A549 (cell line): ENCODE measurements around the gene TMEM86B. TPM values are rescaled to one million over a fixed set of nuclear protein-coding genes. Genes with fewer than 3 reads are reported as not detected.

Source experiments
- ATAC-seq, 2 experiments: fragments of 200-7000 bp in 1 of 2; fragments of >200 bp in 1 of 2; cut with Nextera tagmentation in 1 of 2; cut with Tn5 transposase in 1 of 2; 3 replicates each; pipeline versions ENCODE4 v1.8.0 to v1.9.1; 2018 to 2020; ENCODE audit warnings: mild to moderate bottlenecking in 1 of 2, moderate library complexity in 1 of 2
- CTCF ChIA-PET: fragments of 300-600 bp; sonication (Branson Sonifier 250); formaldehyde crosslinking; extraction: SDS; loops from one replicate; lab custom pipeline; 2021; ENCODE audit warnings: antibody characterized with exemption, inconsistent platforms; lab: Yijun Ruan, JAX
- POLR2A ChIA-PET: fragments of 350-600 bp; formaldehyde crosslinking; extraction: SDS; loops from one replicate; lab custom pipeline; 2021; ENCODE audit warnings: antibody characterized with exemption, inconsistent platforms; lab: Yijun Ruan, JAX
- DNase-seq, 2 experiments: peaks; one replicate each; pipeline versions ENCODE4 v3.0.0 to v3.0.0-alpha.2; 2011 to 2016; ENCODE audit warnings: low read depth in 1 of 2, low spot score in 1 of 2
- FAIRE-seq: peaks from 2 replicates; lab custom pipeline; 2011; peaks lifted over from hg19 to GRCh38; lab: Jason Lieb, UNC
- H3K27ac ChIP-seq, 2 experiments: fragments of >200 bp; sonication (Bioruptor Twin); formaldehyde crosslinking; 3 replicates each; pipeline ENCODE4 v1.5.1; 2016 to 2017
- H3K4me1 ChIP-seq: fragments of >200 bp; sonication (Bioruptor Twin); formaldehyde crosslinking; 3 replicates; pipeline ENCODE4 v1.6.1; 2016
- H3K4me2 ChIP-seq: fragments of >200 bp; sonication (Bioruptor Twin); formaldehyde crosslinking; 3 replicates; pipeline ENCODE4 v1.6.1; 2016
- H3K4me3 ChIP-seq: fragments of >200 bp; sonication (Bioruptor Twin); formaldehyde crosslinking; 3 replicates; pipeline ENCODE4 v1.5.1; 2016
- H3K9me3 ChIP-seq: fragments of >200 bp; sonication (Bioruptor Twin); formaldehyde crosslinking; 3 replicates; pipeline ENCODE4 v1.6.1; 2016
- ATOH8 ChIP-seq: fragments of 250-450 bp; sonication (Bioruptor Pico); IDR thresholded peaks from 2 replicates; pipeline ENCODE4 v1.5.0; 2020; ENCODE audit warnings: low read depth, mild to moderate bottlenecking, moderate library complexity
- BCL3 ChIP-seq: fragments of >200 bp; sonication (Bioruptor Twin); formaldehyde crosslinking; IDR thresholded peaks from 3 replicates; pipeline ENCODE4 v1.6.1; 2016
- CBX8 ChIP-seq: fragments of 200-600 bp; sonication (generic); IDR thresholded peaks from 2 replicates; pipeline ENCODE4 v1.6.1; 2016
- EHMT2 ChIP-seq: fragments of 200-600 bp; sonication (generic); IDR thresholded peaks from 2 replicates; pipeline ENCODE4 v1.6.1; 2016; ENCODE audit warnings: antibody characterized with exemption, low read depth, mild to moderate bottlenecking, moderate library complexity
- ELK1 ChIP-seq: fragments of 150-350 bp; IDR thresholded peaks from 2 replicates; pipeline ENCODE4 v1.6.1; 2014; ENCODE audit warnings: low read depth, mild to moderate bottlenecking, low read length
- ESRRA ChIP-seq: fragments of 150-350 bp; IDR thresholded peaks from 2 replicates; pipeline ENCODE4 v1.6.1; 2014; ENCODE audit warnings: mild to moderate bottlenecking, low read length, borderline replicate concordance
- FOSL2 ChIP-seq, 2 experiments: fragments of 450-650 bp in 1 of 2; fragments of >200 bp in 1 of 2; sonication (Bioruptor Twin) in 1 of 2; formaldehyde crosslinking; IDR thresholded peaks; 2 replicates each; pipeline versions ENCODE4 v1.5.0 to v1.6.1; 2016 to 2020; ENCODE audit warnings: mild to moderate bottlenecking in 1 of 2, moderate library complexity in 1 of 2
- FOXS1 ChIP-seq: fragments of 250-450 bp; sonication (Bioruptor Pico); IDR thresholded peaks from 2 replicates; pipeline ENCODE4 v1.5.0; 2020; ENCODE audit warnings: mild to moderate bottlenecking, moderate library complexity
- GATA3 ChIP-seq: IDR thresholded peaks from 2 replicates; pipeline ENCODE4 v1.6.1; 2012; ENCODE audit warnings: borderline replicate concordance
- HES2 ChIP-seq: fragments of >200 bp; sonication (Bioruptor Twin); formaldehyde crosslinking; IDR thresholded peaks from 2 replicates; pipeline ENCODE4 v1.6.1; 2016
- HEYL ChIP-seq: fragments of 250-450 bp; sonication (Bioruptor Pico); IDR thresholded peaks from 2 replicates; pipeline ENCODE4 v1.8.0; 2021; ENCODE audit warnings: mild to moderate bottlenecking, moderate library complexity
- JUN ChIP-seq, 2 experiments: fragments of >200 bp; sonication (Bioruptor Twin); formaldehyde crosslinking; IDR thresholded peaks; 2 replicates in 1 of 2; 3 replicates in 1 of 2; pipeline ENCODE4 v1.6.1; 2016 to 2017
- SREBF2 ChIP-seq: fragments of 450-650 bp; IDR thresholded peaks from 2 replicates; pipeline ENCODE4 v1.6.1; 2014; ENCODE audit warnings: mild to moderate bottlenecking, moderate library complexity
- TP53 ChIP-seq: fragments of 250-450 bp; sonication (Bioruptor Pico); IDR thresholded peaks from 2 replicates; pipeline ENCODE4 v1.5.0; 2021; ENCODE audit warnings: mild to moderate bottlenecking, moderate library complexity
- WGBS: methylation state at CpG from one replicate; pipeline ENCODE4 v1.1.6; 2017; ENCODE audit errors: missing lambda C conversion rate; 5-methylcytosine and 5-hydroxymethylcytosine counted together
- polyA plus RNA-seq, 4 experiments: library from polyadenylated mRNA; depleted of rRNA in 3 of 4; stranded (reverse); fragments of >200 nt; fragmentation: RNase III in 1 of 4; extraction: RNeasy Plus Mini Kit Qiagen cat#74134 plus additional on column Dnase treatment in 1 of 4; gene quantifications; 2 replicates in 3 of 4; 3 replicates in 1 of 4; pipeline ENCODE4 v1.2.3, GENCODE V29; 2011 to 2017

TMEM86B gene
- polyA plus RNA-seq, 2 of the 4 experiments (the other 2 are of a cell fraction): 1.6 to 3.4 TPM

- no peak overlapping the region for H3K27ac ChIP-seq
- WGBS: 94% methylated on average over 17 of the region's 36 CpGs
- DNase-seq: no peak
- no peaks in the 10 kb centered on the region for H3K9me3 ChIP-seq
- ChIA-PET CTCF (interaction anchor here (1.1 to 7.9 kb wide), 3 partner anchors 13 to 230 kb away, joined by 3 to 44 read pairs (median 3); partner anchors contain the start of genes PPP6R1 and TMEM238), POLR2A (no interaction called here)
- H3K4me3 ChIP-seq: no peak overlapping the region
- peaks cover 8% of the 10 kb centered on the region; the same call in 1 of the 3 replicates for H3K4me1 ChIP-seq
- TF ChIP-seq FOSL2 (IDR thresholded peaks at IDR 0.05) (no peak), FOSL2 (CRISPR knock-in tag; IDR thresholded peaks at IDR 0.05) (no peak), FOXS1 (no peak), ELK1 (no peak), HES2 (no peak), ESRRA (no peak), ATOH8 (CRISPR knock-in tag) (no peak)
- TF ChIP-seq, all 56 proteins: peak for 0
- no peak overlapping the region for H3K4me2 ChIP-seq
- no peak for FAIRE-seq
- no peak for ATAC-seq
Measured at GRCh38 chr19:55273978-55274707, 45.6 kb upstream of the TMEM86B start.

GRCh38 chr19:55272142-55272541, 43.6 kb upstream of the TMEM86B start:
- FAIRE-seq (no peak), DNase-seq (no peak), ATAC-seq (peak in 1 of 2 experiments; percentile 12; a peak in 1 of 6 replicates)
- TF ChIP-seq CBX8: no peak
- 95% methylated on average over 18 of the region's 18 CpGs for WGBS
- Histone ChIP-seq H3K27ac (no peak overlapping the region), H3K4me2 (no peak overlapping the region), H3K9me3 (peaks cover under 1% of the 10 kb centered on the region; the same call in 1 of the 3 replicates), H3K4me3 (no peak overlapping the region), H3K4me1 (no peaks in the 10 kb centered on the region)
- ChIA-PET POLR2A (no interaction called here), CTCF (interaction anchor here (1.2 to 7.9 kb wide), 3 partner anchors 11 to 131 kb away, joined by 3 to 44 read pairs (median 4); partner anchors contain the start of gene PPP6R1)

- WGBS: 94% methylated on average over 25 of the region's 25 CpGs
- Histone ChIP-seq H3K4me2 (no peak overlapping the region), H3K4me3 (no peak overlapping the region), H3K27ac (no peak overlapping the region), H3K4me1 (no peaks in the 10 kb centered on the region), H3K9me3 (peaks cover 9% of the 10 kb centered on the region; the same call in 2 of the 3 replicates)
- TF ChIP-seq EHMT2 (no peak), SREBF2 (no peak), CBX8 (no peak), HEYL (CRISPR knock-in tag) (no peak), ESRRA (no peak), GATA3 (no peak), BCL3 (no peak), TP53 (CRISPR knock-in tag) (no peak), JUN (IDR thresholded peaks at IDR 0.05) (no peak)
- ATAC-seq: peak in 1 of 2 experiments; percentile 7; a peak in 1 of 6 replicates
- POLR2A ChIA-PET: interaction anchor here (1.4 kb wide), 1 partner anchor 11 kb away, joined by 5 read pairs; the partner anchor contains the start of gene PPP6R1
- CTCF ChIA-PET: interaction anchor here (0.9 to 2.2 kb wide), 7 partner anchors 9 to 197 kb away, joined by 3 to 7 read pairs (median 4); partner anchors contain the start of gene TMEM238
- no peak for FAIRE-seq
- no peak for DNase-seq
Measured at GRCh38 chr19:55270172-55270942, 41.8 kb upstream of the TMEM86B start.
